ENCODE measurements around the gene PARVB.
"Not testable (repeated sequence)": the region's sequence is repeated elsewhere in the genome, so short reads cannot be mapped to it uniquely, and the experiment has no call there.

Gene PARVB

GRCh38 chr22:44014241-44014640 is 9.9 kb upstream of the PARVB start:
- no peak overlapping the region for H3K4me3 ChIP-seq (ENCODE audit: control insufficient read depth, low read depth, low read length)
- TF ChIP-seq CTCF (conservative IDR thresholded peaks at IDR 0.05; ENCODE audit: control insufficient read depth, insufficient read depth, low read depth, low read length): no peak
- DNase-seq (ENCODE audit: low read depth): no peak

- not testable (repeated sequence) for H3K4me3 ChIP-seq (ENCODE audit: control insufficient read depth, low read depth, low read length); DNase-seq (ENCODE audit: low read depth)
Observed at GRCh38 chr22:44016586-44016985, 7.5 kb upstream of the PARVB start.

GRCh38 chr22:44018594-44018993 is 5.5 kb upstream of the PARVB start:
- DNase-seq (ENCODE audit: low read depth): no peak
- TF ChIP-seq CTCF (conservative IDR thresholded peaks at IDR 0.05; ENCODE audit: control insufficient read depth, insufficient read depth, low read depth, low read length): no peak

GRCh38 chr22:44019416-44019815 is 4.7 kb upstream of the PARVB start:
- no peak for TF ChIP-seq CTCF (conservative IDR thresholded peaks at IDR 0.05; ENCODE audit: control insufficient read depth, insufficient read depth, low read depth, low read length)
- no peak for DNase-seq (ENCODE audit: low read depth)
- no peak overlapping the region for H3K4me3 ChIP-seq (ENCODE audit: control insufficient read depth, low read depth, low read length)

More at GRCh38 chr22:44018594-44018993, 5.5 kb upstream of the PARVB start:
- H3K4me3 ChIP-seq (ENCODE audit: control insufficient read depth, low read depth, low read length): no peak overlapping the region

- no peak for TF ChIP-seq CTCF (conservative IDR thresholded peaks at IDR 0.05; ENCODE audit: control insufficient read depth, insufficient read depth, low read depth, low read length)
- H3K4me3 ChIP-seq (ENCODE audit: control insufficient read depth, low read depth, low read length): no peak overlapping the region
- no peak for DNase-seq (ENCODE audit: low read depth)
Observed at GRCh38 chr22:44019846-44020245, 4.3 kb upstream of the PARVB start.

GRCh38 chr22:44020981-44021380 is 3.1 kb upstream of the PARVB start:
- no peak overlapping the region for H3K4me3 ChIP-seq (ENCODE audit: control insufficient read depth, low read depth, low read length)
- DNase-seq (ENCODE audit: low read depth): peak; percentile 57
- TF ChIP-seq CTCF (conservative IDR thresholded peaks at IDR 0.05; ENCODE audit: control insufficient read depth, insufficient read depth, low read depth, low read length): no peak

- TF ChIP-seq CTCF (conservative IDR thresholded peaks at IDR 0.05; ENCODE audit: control insufficient read depth, insufficient read depth, low read depth, low read length): no peak
- H3K4me3 ChIP-seq (ENCODE audit: control insufficient read depth, low read depth, low read length): peak overlapping the region; percentile 63
- DNase-seq (ENCODE audit: low read depth): peak; percentile 34
Observed at GRCh38 chr22:44023404-44024287, 456 bp upstream of the PARVB start.

Data from fibroblast of mammary gland (primary cell).